Astrocyte (in vitro differentiated cells and primary cell): ENCODE results near the gene CFDP1. TPM values are rescaled to one million over a fixed set of nuclear protein-coding genes. Genes with fewer than 3 reads are reported as not detected.

ENCODE experiments used
- DNase-seq: peaks from one replicate; pipeline ENCODE4 v3.0.0-alpha.2; 2010; ENCODE audit warnings: low read depth
- FAIRE-seq: peaks from 2 replicates; lab custom pipeline; 2011; peaks lifted over from hg19 to GRCh38; lab: Jason Lieb, UNC
- H2AFZ ChIP-seq: 2 replicates; pipeline ENCODE4 v1.6.0; 2012; ENCODE audit warnings: low read depth, low read length, inconsistent platforms
- H3K27ac ChIP-seq: 2 replicates; pipeline ENCODE4 v1.5.1; 2011; ENCODE audit warnings: low read depth, low read length, inconsistent platforms
- H3K27me3 ChIP-seq: 2 replicates; pipeline ENCODE4 v1.6.0; 2011; ENCODE audit warnings: low read length, inconsistent platforms; ENCODE audit not compliant: insufficient read depth
- H3K36me3 ChIP-seq: 2 replicates; pipeline ENCODE4 v1.5.1; 2011; ENCODE audit warnings: low read length, inconsistent platforms; ENCODE audit not compliant: insufficient read depth
- H3K4me1 ChIP-seq: 2 replicates; pipeline ENCODE4 v1.5.1; 2011; ENCODE audit warnings: low read length, inconsistent platforms; ENCODE audit not compliant: insufficient read depth
- H3K4me2 ChIP-seq: 2 replicates; pipeline ENCODE4 v1.6.0; 2012; ENCODE audit warnings: low read length, inconsistent platforms
- H3K4me3 ChIP-seq: 2 replicates; pipeline ENCODE4 v1.5.1; 2011; ENCODE audit warnings: low read depth, mild to moderate bottlenecking, low read length, inconsistent platforms; ENCODE audit not compliant: insufficient read depth
- H3K79me2 ChIP-seq: 2 replicates; pipeline ENCODE4 v1.6.0; 2012; ENCODE audit warnings: mild to moderate bottlenecking, low read length, inconsistent platforms; ENCODE audit not compliant: insufficient read depth
- H3K9ac ChIP-seq: 2 replicates; pipeline ENCODE4 v1.6.0; 2012; ENCODE audit warnings: mild to moderate bottlenecking, low read length, inconsistent platforms
- H3K9me3 ChIP-seq: 2 replicates; pipeline ENCODE4 v1.5.1; 2012; ENCODE audit warnings: low read depth, mild to moderate bottlenecking, low read length, inconsistent platforms; ENCODE audit not compliant: insufficient read depth
- H4K20me1 ChIP-seq: 2 replicates; pipeline ENCODE4 v1.6.0; 2012; ENCODE audit warnings: low read length, inconsistent platforms; ENCODE audit not compliant: insufficient read depth
- H3K27ac Mint-ChIP-seq: one replicate; pipeline ENCODE4 v1.8.0; 2021; ENCODE audit warnings: mild to moderate bottlenecking, mixed read lengths; ENCODE audit not compliant: unreplicated experiment
- H3K27me3 Mint-ChIP-seq: one replicate; pipeline ENCODE4 v1.8.0; 2021; ENCODE audit warnings: low read depth, mixed read lengths; ENCODE audit not compliant: unreplicated experiment
- H3K36me3 Mint-ChIP-seq: one replicate; pipeline ENCODE4 v1.8.0; 2021; ENCODE audit warnings: low read depth, mixed read lengths; ENCODE audit not compliant: unreplicated experiment
- H3K4me1 Mint-ChIP-seq: one replicate; pipeline ENCODE4 v1.8.0; 2021; ENCODE audit warnings: low read depth, mixed read lengths; ENCODE audit not compliant: unreplicated experiment
- H3K4me3 Mint-ChIP-seq: one replicate; pipeline ENCODE4 v1.8.0; 2021; ENCODE audit warnings: mild to moderate bottlenecking, moderate library complexity, mixed read lengths; ENCODE audit not compliant: unreplicated experiment
- H3K9me3 Mint-ChIP-seq: one replicate; pipeline ENCODE4 v1.8.0; 2021; ENCODE audit warnings: mild to moderate bottlenecking, mixed read lengths; ENCODE audit not compliant: unreplicated experiment
- EZH2 ChIP-seq: IDR thresholded peaks from 2 replicates; pipeline ENCODE4 v1.6.1; 2012; ENCODE audit warnings: mild to moderate bottlenecking, low read length, inconsistent platforms; ENCODE audit not compliant: insufficient read depth
- total RNA-seq: library from RNA; stranded (reverse); gene quantifications from 2 replicates; pipeline ENCODE4 v1.2.1, GENCODE V29; 2021
- TF ChIP-seq, protein P1 (sequence below): IDR thresholded peaks from 2 replicates; pipeline ENCODE4 v1.5.1; 2011; ENCODE audit warnings: low read depth, mild to moderate bottlenecking, inconsistent platforms, low read length, moderate library complexity; ENCODE audit not compliant: insufficient read depth

Gene CFDP1
- total RNA-seq, 1 donor from 2014 or later: 36.9 TPM

DNA sequence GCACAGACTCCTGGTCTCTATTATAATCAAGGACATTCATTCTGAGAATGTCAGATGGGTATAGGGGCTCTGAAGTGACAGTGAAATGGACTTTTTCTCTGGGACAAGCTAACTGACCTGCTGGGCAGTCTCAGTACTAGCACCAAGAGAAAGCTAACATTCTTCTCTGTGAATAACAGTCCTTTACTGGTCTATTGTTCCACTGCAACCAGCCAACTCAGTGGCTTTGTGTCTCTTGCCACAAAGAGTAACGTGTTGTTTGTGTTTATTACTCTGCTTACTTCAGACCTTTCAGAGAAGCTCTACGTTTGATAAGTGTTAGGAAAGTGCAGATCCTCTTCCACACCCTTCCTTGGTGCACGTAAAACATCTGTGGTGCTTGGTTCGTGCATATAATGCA is 120.4 kb downstream of the CFDP1 start:
- no peak overlapping the region for H3K9ac ChIP-seq
- no peaks in the 10 kb centered on the region for H3K9me3 Mint-ChIP-seq
- no peak overlapping the region for H3K27ac ChIP-seq
- no peak overlapping the region for H3K4me3 ChIP-seq
- FAIRE-seq: no peak
- peaks cover 8% of the 10 kb centered on the region for H3K36me3 Mint-ChIP-seq
- H3K79me2 ChIP-seq: no peaks in the 10 kb centered on the region
- no peak overlapping the region for H3K4me2 ChIP-seq
- H3K36me3 ChIP-seq: no peaks in the 10 kb centered on the region
- H3K4me1 ChIP-seq: peaks cover 13% of the 10 kb centered on the region
- no peaks in the 10 kb centered on the region for H3K27me3 ChIP-seq
- no peaks in the 10 kb centered on the region for H3K9me3 ChIP-seq
- no peaks in the 10 kb centered on the region for H3K27me3 Mint-ChIP-seq
- no peak overlapping the region for H3K4me3 Mint-ChIP-seq
- TF ChIP-seq, protein P1, sequence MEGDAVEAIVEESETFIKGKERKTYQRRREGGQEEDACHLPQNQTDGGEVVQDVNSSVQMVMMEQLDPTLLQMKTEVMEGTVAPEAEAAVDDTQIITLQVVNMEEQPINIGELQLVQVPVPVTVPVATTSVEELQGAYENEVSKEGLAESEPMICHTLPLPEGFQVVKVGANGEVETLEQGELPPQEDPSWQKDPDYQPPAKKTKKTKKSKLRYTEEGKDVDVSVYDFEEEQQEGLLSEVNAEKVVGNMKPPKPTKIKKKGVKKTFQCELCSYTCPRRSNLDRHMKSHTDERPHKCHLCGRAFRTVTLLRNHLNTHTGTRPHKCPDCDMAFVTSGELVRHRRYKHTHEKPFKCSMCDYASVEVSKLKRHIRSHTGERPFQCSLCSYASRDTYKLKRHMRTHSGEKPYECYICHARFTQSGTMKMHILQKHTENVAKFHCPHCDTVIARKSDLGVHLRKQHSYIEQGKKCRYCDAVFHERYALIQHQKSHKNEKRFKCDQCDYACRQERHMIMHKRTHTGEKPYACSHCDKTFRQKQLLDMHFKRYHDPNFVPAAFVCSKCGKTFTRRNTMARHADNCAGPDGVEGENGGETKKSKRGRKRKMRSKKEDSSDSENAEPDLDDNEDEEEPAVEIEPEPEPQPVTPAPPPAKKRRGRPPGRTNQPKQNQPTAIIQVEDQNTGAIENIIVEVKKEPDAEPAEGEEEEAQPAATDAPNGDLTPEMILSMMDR: no peak
- TF ChIP-seq EZH2: no peak
- H4K20me1 ChIP-seq: no peaks in the 10 kb centered on the region
- DNase-seq: no peak
- H3K27ac Mint-ChIP-seq: no peak overlapping the region
- peaks cover 25% of the 10 kb centered on the region for H3K4me1 Mint-ChIP-seq
- H2AFZ ChIP-seq: no peak overlapping the region

DNA sequence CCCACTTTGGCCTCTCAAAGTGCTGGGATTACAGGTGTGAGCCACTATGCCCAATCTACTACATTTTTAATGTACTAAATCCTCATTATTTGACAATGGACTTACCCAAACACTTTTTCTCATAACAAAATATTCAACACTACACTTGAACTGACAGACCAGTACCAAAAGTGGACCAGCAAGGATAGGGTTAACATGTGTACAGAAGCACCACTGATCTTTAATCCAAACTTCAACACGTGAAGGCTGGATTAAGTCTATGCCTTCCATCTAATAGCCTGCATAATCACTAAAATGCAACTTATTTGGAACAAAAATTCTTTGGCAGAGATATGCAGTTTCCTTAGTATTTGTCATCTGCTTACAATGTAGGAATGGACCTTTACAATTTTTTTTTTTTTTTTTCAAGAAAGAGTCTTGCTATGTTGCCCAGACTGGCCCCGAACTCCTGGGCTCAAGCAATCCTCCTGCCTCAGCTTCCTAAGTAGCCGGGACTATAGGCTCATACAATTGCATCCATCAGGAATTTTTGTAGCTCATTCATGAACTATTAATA is 121.8 kb downstream of the CFDP1 start:
- no peak overlapping the region for H3K9ac ChIP-seq
- no peak overlapping the region for H3K27ac ChIP-seq
- H3K9me3 ChIP-seq: no peaks in the 10 kb centered on the region
- no peaks in the 10 kb centered on the region for H3K36me3 ChIP-seq
- Mint-ChIP-seq H3K4me3 (no peak overlapping the region), H3K27me3 (no peaks in the 10 kb centered on the region), H3K9me3 (no peaks in the 10 kb centered on the region), H3K27ac (no peak overlapping the region), H3K36me3 (peaks cover 8% of the 10 kb centered on the region), H3K4me1 (peaks cover 20% of the 10 kb centered on the region)
- no peaks in the 10 kb centered on the region for H3K27me3 ChIP-seq
- DNase-seq (peak; percentile 52), FAIRE-seq (no peak)
- no peak for TF ChIP-seq EZH2
- TF ChIP-seq, protein P1: no peak
- no peak overlapping the region for H2AFZ ChIP-seq
- no peak overlapping the region for H3K4me2 ChIP-seq
- H4K20me1 ChIP-seq: no peaks in the 10 kb centered on the region
- no peak overlapping the region for H3K4me3 ChIP-seq
- H3K4me1 ChIP-seq: peaks cover 11% of the 10 kb centered on the region
- no peaks in the 10 kb centered on the region for H3K79me2 ChIP-seq

DNA sequence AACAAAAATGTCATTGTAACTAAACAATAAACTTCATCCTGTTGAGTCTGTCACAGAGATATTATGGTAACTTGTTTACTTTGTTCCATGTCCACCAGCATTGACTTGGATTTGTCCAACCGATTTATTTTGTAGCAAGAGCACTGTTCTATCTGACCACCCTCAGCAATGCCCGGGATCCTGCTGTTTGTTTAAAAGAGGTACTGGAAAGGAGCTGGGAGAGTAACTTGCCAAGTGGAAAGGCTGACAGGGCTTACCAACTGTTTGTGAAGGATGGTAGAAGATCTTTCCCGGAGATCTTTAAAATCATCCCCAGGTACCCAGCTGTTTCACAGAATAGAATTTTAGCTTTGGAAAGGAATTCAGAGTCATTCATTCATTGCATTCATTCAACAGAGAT is 122.8 kb downstream of the CFDP1 start:
- DNase-seq (no peak), FAIRE-seq (no peak)
- no peak overlapping the region for H3K4me3 ChIP-seq
- no peak overlapping the region for H2AFZ ChIP-seq
- Mint-ChIP-seq H3K27me3 (no peaks in the 10 kb centered on the region), H3K4me3 (no peak overlapping the region), H3K36me3 (peaks cover 4% of the 10 kb centered on the region), H3K9me3 (no peaks in the 10 kb centered on the region), H3K4me1 (peaks cover 26% of the 10 kb centered on the region), H3K27ac (no peak overlapping the region)
- no peak for TF ChIP-seq EZH2
- TF ChIP-seq, protein P1: no peak
- H3K4me2 ChIP-seq: no peak overlapping the region
- no peak overlapping the region for H3K27ac ChIP-seq
- no peaks in the 10 kb centered on the region for H4K20me1 ChIP-seq
- no peaks in the 10 kb centered on the region for H3K79me2 ChIP-seq
- no peaks in the 10 kb centered on the region for H3K9me3 ChIP-seq
- H3K36me3 ChIP-seq: no peaks in the 10 kb centered on the region
- H3K9ac ChIP-seq: no peak overlapping the region
- no peaks in the 10 kb centered on the region for H3K27me3 ChIP-seq
- peaks cover 15% of the 10 kb centered on the region for H3K4me1 ChIP-seq
